PC-9 (cell line): ENCODE data around the gene RTEL1. TPM values are rescaled to one million over a fixed set of nuclear protein-coding genes. Genes with fewer than 3 reads are reported as not detected.
A peak's percentile ranks its signal among the peaks of the same experiment; 100 is the strongest.

Source experiments
- BruUV-seq: library from RNA; stranded (reverse); fragments of 400-500 nt; replicated peaks from 2 replicates; lab custom pipeline; 2021; lab: Mats Ljungman, UMichigan
- CTCF ChIA-PET: fragments of 300-600 bp; sonication (Branson Sonifier 250); formaldehyde crosslinking; loops from one replicate; lab custom pipeline; 2022; ENCODE audit warnings: antibody characterized with exemption; lab: Charles Lee
- POLR2A ChIA-PET: fragments of 300-600 bp; sonication (Branson Sonifier 250); formaldehyde crosslinking; loops from one replicate; lab custom pipeline; 2022; ENCODE audit warnings: antibody characterized with exemption; ENCODE audit not compliant: unreplicated experiment; lab: Charles Lee
- DNase-seq, 2 experiments: peaks; one replicate each; pipeline versions ENCODE4 v3.0.0 to v3.0.0-alpha.2; 2015 to 2022; ENCODE audit warnings: mixed read lengths in 1 of 2
- H2AFZ ChIP-seq: fragments of 200-600 bp; sonication (generic); 2 replicates; pipeline ENCODE4 v1.8.1; 2017; ENCODE audit warnings: antibody characterized with exemption
- H3F3A ChIP-seq: fragments of 200-600 bp; sonication (generic); 2 replicates; pipeline ENCODE4 v1.8.1; 2017; ENCODE audit warnings: antibody characterized with exemption, mild to moderate bottlenecking, low read depth; ENCODE audit not compliant: insufficient read depth
- H3K27ac ChIP-seq: fragments of 200-600 bp; sonication (generic); 2 replicates; pipeline ENCODE4 v1.6.1; 2016; ENCODE audit warnings: mixed run types
- H3K27me3 ChIP-seq: fragments of 200-600 bp; sonication (generic); 2 replicates; pipeline ENCODE4 v1.6.1; 2016; ENCODE audit warnings: low read depth, mixed run types; ENCODE audit not compliant: insufficient read depth
- H3K36me3 ChIP-seq: fragments of 200-600 bp; sonication (generic); 2 replicates; pipeline ENCODE4 v1.6.1; 2016; ENCODE audit warnings: low read depth, mixed run types
- H3K4me1 ChIP-seq: fragments of 200-600 bp; sonication (generic); replicated peaks from 2 replicates; pipeline ENCODE4 v1.6.1; 2016; ENCODE audit warnings: mixed run types; ENCODE audit not compliant: insufficient read depth
- H3K4me2 ChIP-seq: fragments of 200-600 bp; sonication (generic); 2 replicates; pipeline ENCODE4 v1.6.1; 2017; ENCODE audit warnings: mixed run types
- H3K4me3 ChIP-seq: fragments of 200-600 bp; sonication (generic); 2 replicates; pipeline ENCODE4 v1.6.1; 2016; ENCODE audit warnings: mixed run types
- H3K79me2 ChIP-seq: fragments of 200-600 bp; sonication (generic); 2 replicates; pipeline ENCODE4 v1.6.1; 2017; ENCODE audit warnings: low read depth, mixed run types
- H3K9me2 ChIP-seq: fragments of 200-600 bp; sonication (generic); 2 replicates; pipeline ENCODE4 v1.8.1; 2017; ENCODE audit warnings: mild to moderate bottlenecking; ENCODE audit not compliant: insufficient read depth
- H3K9me3 ChIP-seq: fragments of 200-600 bp; sonication (generic); 2 replicates; pipeline ENCODE4 v1.8.1; 2016; ENCODE audit warnings: low read depth; ENCODE audit not compliant: insufficient read depth
- H4K20me1 ChIP-seq: fragments of 200-600 bp; sonication (generic); 2 replicates; pipeline ENCODE4 v1.8.1; 2017; ENCODE audit not compliant: insufficient read depth
- EZH2 ChIP-seq: fragments of 200-600 bp; sonication (generic); IDR thresholded peaks from 2 replicates; pipeline ENCODE4 v1.8.0; 2017; ENCODE audit warnings: antibody characterized with exemption, low read depth
- intact Hi-C: fragments of 100-400 bp; cut with micrococcal nuclease; formaldehyde crosslinking; loops from one replicate; pipeline ENCODE4 v1.10.0; 2022; ENCODE audit not compliant: unreplicated experiment
- total RNA-seq: library from RNA; stranded (reverse); gene quantifications from 2 replicates; pipeline ENCODE4 v1.2.3, GENCODE V29; 2021
- TF ChIP-seq, protein P1 (sequence below): fragments of 200-600 bp; sonication (generic); conservative IDR thresholded peaks from 2 replicates; pipeline ENCODE4 v1.6.1; 2017; ENCODE audit warnings: mixed run types, antibody characterized with exemption, mild to moderate bottlenecking, moderate library complexity

The RTEL1 gene
- total RNA-seq, 1 experiment from 2014 or later, result 36.0 TPM

DNA sequence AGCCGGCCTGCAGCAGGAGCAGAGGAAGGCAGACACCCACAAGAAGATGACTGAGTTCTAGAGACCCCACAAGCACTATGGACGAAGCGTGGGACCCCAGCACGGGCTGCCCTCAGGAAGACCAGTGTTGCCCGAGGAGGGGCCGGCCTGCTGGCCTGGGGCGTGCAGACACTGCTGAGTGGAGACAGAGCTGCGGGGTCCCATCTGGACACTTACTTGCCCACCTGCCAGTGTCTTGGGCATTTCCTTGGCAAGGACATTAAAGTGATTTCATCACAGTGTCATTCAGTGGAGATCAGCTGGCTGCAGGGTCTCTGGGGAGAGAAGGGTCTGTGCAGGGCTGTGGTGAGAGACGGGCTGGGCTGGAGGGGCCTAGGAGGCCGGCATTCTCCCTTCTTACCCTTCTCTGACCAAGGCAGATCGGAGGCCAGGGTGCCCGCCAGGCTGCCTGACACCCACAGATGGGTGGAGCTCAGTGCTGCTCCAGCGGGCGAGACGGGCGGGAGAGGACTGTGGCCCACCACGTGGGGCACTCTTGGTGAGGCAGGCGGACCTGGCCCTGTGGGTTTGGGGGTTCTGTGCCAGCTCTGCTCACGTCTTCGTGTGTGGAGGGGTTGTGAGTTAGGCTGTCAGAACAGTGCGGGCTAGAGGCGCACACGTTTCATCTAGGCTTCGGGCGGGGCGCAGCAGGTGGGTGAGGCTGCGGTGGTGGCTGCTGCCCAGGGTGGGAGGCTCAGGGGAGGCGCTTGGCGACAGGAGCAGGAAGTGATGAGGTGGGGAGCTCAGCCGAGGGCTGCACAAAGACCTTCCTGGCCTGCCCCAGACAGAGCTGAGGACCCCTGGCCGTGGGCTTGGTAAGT, 78.0 kb downstream of the RTEL1 start, which contains the start of gene LIME1:
Gene LIME1 (plus strand): TSS at position 806 of the 860 bp plus-strand sequence. CDS start 886 bp downstream, outside the sequence.
- ChIA-PET CTCF (no interaction called here), POLR2A (interaction anchor here (0.6 kb wide), 1 partner anchor 220 kb away, joined by 6 read pairs; the partner anchor contains the start of gene UCKL1)
- DNase-seq, result peak in 1 of 2 experiments; percentile 28
- Histone ChIP-seq H3K79me2 (peaks cover 4% of the 10 kb centered on the region; the same call in 1 of the 2 replicates), H3K4me1 (peaks cover under 1% of the 10 kb centered on the region; the same call in 1 of the 2 replicates), H3K9me2 (no peaks in the 10 kb centered on the region), H3K9me3 (no peaks in the 10 kb centered on the region), H3K36me3 (no peaks in the 10 kb centered on the region), H3K4me2 (no peak within 1 kb of the TSS), H3F3A (peaks cover 41% of the 10 kb centered on the region), H2AFZ (no peak within 1 kb of the TSS), H3K27me3 (no peaks in the 10 kb centered on the region), H3K4me3 (no peak within 1 kb of the TSS), H3K27ac (no peak within 1 kb of the TSS), H4K20me1 (peaks cover 14% of the 10 kb centered on the region)
- intact Hi-C loops, result no loop called here
- BruUV-seq, result no TSS peak
- no peak for TF ChIP-seq EZH2
- TF ChIP-seq, protein P1, sequence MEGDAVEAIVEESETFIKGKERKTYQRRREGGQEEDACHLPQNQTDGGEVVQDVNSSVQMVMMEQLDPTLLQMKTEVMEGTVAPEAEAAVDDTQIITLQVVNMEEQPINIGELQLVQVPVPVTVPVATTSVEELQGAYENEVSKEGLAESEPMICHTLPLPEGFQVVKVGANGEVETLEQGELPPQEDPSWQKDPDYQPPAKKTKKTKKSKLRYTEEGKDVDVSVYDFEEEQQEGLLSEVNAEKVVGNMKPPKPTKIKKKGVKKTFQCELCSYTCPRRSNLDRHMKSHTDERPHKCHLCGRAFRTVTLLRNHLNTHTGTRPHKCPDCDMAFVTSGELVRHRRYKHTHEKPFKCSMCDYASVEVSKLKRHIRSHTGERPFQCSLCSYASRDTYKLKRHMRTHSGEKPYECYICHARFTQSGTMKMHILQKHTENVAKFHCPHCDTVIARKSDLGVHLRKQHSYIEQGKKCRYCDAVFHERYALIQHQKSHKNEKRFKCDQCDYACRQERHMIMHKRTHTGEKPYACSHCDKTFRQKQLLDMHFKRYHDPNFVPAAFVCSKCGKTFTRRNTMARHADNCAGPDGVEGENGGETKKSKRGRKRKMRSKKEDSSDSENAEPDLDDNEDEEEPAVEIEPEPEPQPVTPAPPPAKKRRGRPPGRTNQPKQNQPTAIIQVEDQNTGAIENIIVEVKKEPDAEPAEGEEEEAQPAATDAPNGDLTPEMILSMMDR, result no peak

DNA sequence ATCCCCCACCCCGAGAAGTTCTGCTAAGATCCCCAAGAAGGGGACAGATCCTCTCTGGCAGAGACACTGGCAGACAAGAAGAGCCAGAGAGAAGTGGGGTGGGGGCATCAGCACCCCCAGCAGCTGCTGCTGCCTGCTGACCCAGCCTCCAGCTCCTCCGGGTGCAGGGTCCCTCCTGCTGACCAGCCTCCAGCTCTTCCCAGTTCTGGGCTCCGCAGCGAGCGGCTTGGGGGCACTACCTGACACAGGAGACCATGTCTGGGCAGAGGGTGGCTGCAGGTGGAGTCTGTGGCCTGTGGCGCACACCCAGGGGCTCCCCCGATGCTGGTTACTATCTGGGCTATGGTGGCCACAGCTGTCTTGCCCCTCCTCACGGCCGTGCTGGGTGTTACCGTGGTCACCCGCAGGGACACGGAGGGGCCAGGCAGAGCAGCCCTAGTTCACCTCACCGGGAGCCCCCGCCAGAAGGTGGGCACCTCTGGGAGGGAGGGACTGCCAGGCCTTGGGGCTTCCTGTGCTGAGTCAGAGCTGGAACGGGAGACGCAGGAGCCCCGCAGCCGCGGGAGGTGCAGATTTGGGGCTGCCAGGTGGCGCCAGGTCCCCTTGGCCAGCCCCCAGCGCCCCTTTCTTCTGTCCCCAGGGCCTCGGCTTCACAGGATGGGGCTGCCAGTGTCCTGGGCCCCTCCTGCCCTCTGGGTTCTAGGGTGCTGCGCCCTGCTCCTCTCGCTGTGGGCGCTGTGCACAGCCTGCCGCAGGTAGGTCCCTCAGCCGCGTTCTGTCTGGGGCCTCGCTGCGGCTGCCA, 79.0 kb downstream of the RTEL1 start:
- Histone ChIP-seq H2AFZ (no peak overlapping the region), H3F3A (peaks cover 33% of the 10 kb centered on the region), H3K9me3 (no peaks in the 10 kb centered on the region), H3K4me3 (no peak overlapping the region), H3K27me3 (no peaks in the 10 kb centered on the region), H3K4me1 (peaks cover 9% of the 10 kb centered on the region), H3K4me2 (no peak overlapping the region), H3K36me3 (no peaks in the 10 kb centered on the region), H4K20me1 (peaks cover 14% of the 10 kb centered on the region), H3K79me2 (peaks cover 14% of the 10 kb centered on the region), H3K27ac (no peak overlapping the region), H3K9me2 (no peaks in the 10 kb centered on the region)
- BruUV-seq, result no TSS peak
- CTCF ChIA-PET, result no interaction called here
- no peak for TF ChIP-seq EZH2
- TF ChIP-seq, protein P1, result no peak
- POLR2A ChIA-PET, result no interaction called here
- peak in 1 of 2 experiments; percentile 32 for DNase-seq
- intact Hi-C loops, result no loop called here

DNA sequence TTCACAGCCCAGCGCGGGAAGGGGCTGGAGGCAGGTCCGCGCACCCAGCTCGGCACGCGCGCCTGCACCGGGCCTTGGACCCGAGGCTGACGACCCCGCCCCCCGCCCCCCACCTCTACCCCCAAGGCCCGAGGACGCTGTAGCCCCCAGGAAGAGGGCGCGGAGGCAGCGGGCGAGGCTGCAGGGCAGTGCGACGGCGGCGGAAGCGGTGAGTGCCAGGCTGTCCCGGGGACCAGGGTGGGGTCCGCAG, 79.5 kb downstream of the RTEL1 start:
- no peak for TF ChIP-seq EZH2
- TF ChIP-seq, protein P1, result no peak
- no peak overlapping the region for H3K4me2 ChIP-seq
- no peaks in the 10 kb centered on the region for H3K27me3 ChIP-seq
- intact Hi-C loops, result no loop called here
- peaks cover 9% of the 10 kb centered on the region for H3K4me1 ChIP-seq
- H3K36me3 ChIP-seq, result no peaks in the 10 kb centered on the region
- DNase-seq, result no peak
- no peak overlapping the region for H3K27ac ChIP-seq
- H2AFZ ChIP-seq, result no peak overlapping the region
- peaks cover 28% of the 10 kb centered on the region for H3F3A ChIP-seq
- ChIA-PET POLR2A (no interaction called here), CTCF (no interaction called here)
- H3K79me2 ChIP-seq, result peaks cover 13% of the 10 kb centered on the region
- no peaks in the 10 kb centered on the region for H3K9me2 ChIP-seq
- H3K4me3 ChIP-seq, result no peak overlapping the region
- peaks cover 12% of the 10 kb centered on the region for H4K20me1 ChIP-seq
- no peaks in the 10 kb centered on the region for H3K9me3 ChIP-seq
- BruUV-seq, result no TSS peak
